ENCODE measurements around the gene TAS2R39.

TAS2R39 gene

DNA sequence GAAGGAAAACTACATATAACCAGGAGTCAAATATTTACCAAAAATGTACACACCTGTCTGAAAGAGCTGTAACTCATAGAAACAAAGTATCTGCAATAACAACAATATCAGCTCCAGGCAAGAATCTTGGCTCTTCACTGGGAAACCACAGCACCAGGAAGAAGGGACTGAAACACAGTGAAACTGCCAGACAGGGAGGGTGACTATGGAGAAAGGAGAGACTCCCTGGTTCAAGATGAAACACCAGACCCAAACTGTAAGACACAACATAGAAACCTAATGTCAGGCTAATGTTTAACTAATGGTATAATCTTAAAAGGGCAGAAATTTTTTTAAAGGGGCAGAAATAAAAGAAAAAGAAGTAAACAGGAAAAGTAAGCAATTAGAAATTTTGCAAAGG is 11.5 kb upstream of the TAS2R39 start:
- Histone ChIP-seq H4K20me1 (ENCODE audit: low read depth, low read length) (no peaks in the 10 kb centered on the region), H3K4me3 (ENCODE audit: insufficient read depth, low read length, poor library complexity, severe bottlenecking) (no peak overlapping the region), H3K79me2 (ENCODE audit: insufficient read depth, low read length) (no peaks in the 10 kb centered on the region), H2AFZ (ENCODE audit: low read depth, low read length, severe bottlenecking) (no peak overlapping the region), H3K9ac (ENCODE audit: low read length) (no peak overlapping the region), H3K9me2 (replicated peaks; ENCODE audit: insufficient read depth, low read length) (no peaks in the 10 kb centered on the region), H3F3A (ENCODE audit: insufficient read depth) (no peaks in the 10 kb centered on the region), H3K27ac (ENCODE audit: low read depth, low read length) (no peak overlapping the region), H3K4me2 (ENCODE audit: low read depth, low read length, poor library complexity, severe bottlenecking) (no peak overlapping the region), H3K27me3 (ENCODE audit: low read length) (no peaks in the 10 kb centered on the region), H3K36me3 (ENCODE audit: low read length) (0 out of 2 replicates have a peak, but pooled peaks cover 3% of the 10 kb centered on the region), H3K9me3 (ENCODE audit: insufficient read depth, low read length) (no peaks in the 10 kb centered on the region)
- TF ChIP-seq CTCF (IDR thresholded peaks at IDR 0.05; ENCODE audit: insufficient read depth, low read length, poor library complexity, severe bottlenecking) (no peak), EZH2phosphoT487 (conservative IDR thresholded peaks at IDR 0.05; ENCODE audit: low read length) (no peak)

GRCh38 chr7:143172354-143172753 is 10.9 kb upstream of the TAS2R39 start:
- no peak overlapping the region for H3K4me3 ChIP-seq (ENCODE audit: insufficient read depth, low read length, poor library complexity, severe bottlenecking)
- H4K20me1 ChIP-seq (ENCODE audit: low read depth, low read length) = no peaks in the 10 kb centered on the region
- no peaks in the 10 kb centered on the region for H3K27me3 ChIP-seq (ENCODE audit: low read length)
- H3K4me2 ChIP-seq (ENCODE audit: low read depth, low read length, poor library complexity, severe bottlenecking) = no peak overlapping the region
- H3K9me3 ChIP-seq (ENCODE audit: insufficient read depth, low read length) = no peaks in the 10 kb centered on the region
- no peak overlapping the region for H3K27ac ChIP-seq (ENCODE audit: low read depth, low read length)
- H2AFZ ChIP-seq (ENCODE audit: low read depth, low read length, severe bottlenecking) = no peak overlapping the region
- H3K79me2 ChIP-seq (ENCODE audit: insufficient read depth, low read length) = no peaks in the 10 kb centered on the region
- H3K9ac ChIP-seq (ENCODE audit: low read length) = no peak overlapping the region
- no peaks in the 10 kb centered on the region for H3F3A ChIP-seq (ENCODE audit: insufficient read depth)
- H3K9me2 ChIP-seq (replicated peaks; ENCODE audit: insufficient read depth, low read length) = no peaks in the 10 kb centered on the region
- H3K36me3 ChIP-seq (ENCODE audit: low read length) = 0 out of 2 replicates have a peak, but pooled peaks cover 3% of the 10 kb centered on the region
- no peak for TF ChIP-seq EZH2phosphoT487 (conservative IDR thresholded peaks at IDR 0.05; ENCODE audit: low read length)
- no peak for TF ChIP-seq CTCF (IDR thresholded peaks at IDR 0.05; ENCODE audit: insufficient read depth, low read length, poor library complexity, severe bottlenecking)

DNA sequence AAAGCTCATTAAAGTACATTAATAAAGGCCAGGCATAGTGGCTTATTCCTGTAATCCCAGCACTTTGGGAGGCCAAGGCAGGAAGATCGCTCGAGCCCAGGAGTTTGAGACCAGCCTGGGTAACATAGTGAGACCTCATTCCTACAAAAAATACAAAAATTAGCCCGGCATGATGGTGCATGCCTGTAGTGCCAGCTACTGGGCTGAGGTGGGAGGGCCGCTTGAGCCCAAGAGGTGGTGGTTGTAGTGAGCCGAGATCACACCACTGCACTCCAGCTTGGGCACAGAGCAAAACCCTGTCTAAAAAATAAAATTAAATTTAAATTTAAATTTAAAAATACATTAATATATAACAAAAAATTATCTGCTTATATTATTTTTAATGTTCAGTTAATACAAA is 7.1 kb upstream of the TAS2R39 start:
- Histone ChIP-seq H3K9me3 (ENCODE audit: insufficient read depth, low read length) (peaks cover 9% of the 10 kb centered on the region; the same call in 1 of the 2 replicates), H3K27me3 (ENCODE audit: low read length) (no peaks in the 10 kb centered on the region), H3K36me3 (ENCODE audit: low read length) (0 out of 2 replicates have a peak, but pooled peaks cover 3% of the 10 kb centered on the region), H3F3A (ENCODE audit: insufficient read depth) (no peaks in the 10 kb centered on the region), H4K20me1 (ENCODE audit: low read depth, low read length) (no peaks in the 10 kb centered on the region), H2AFZ (ENCODE audit: low read depth, low read length, severe bottlenecking) (no peak overlapping the region), H3K9ac (ENCODE audit: low read length) (no peak overlapping the region), H3K4me2 (ENCODE audit: low read depth, low read length, poor library complexity, severe bottlenecking) (no peak overlapping the region), H3K79me2 (ENCODE audit: insufficient read depth, low read length) (no peaks in the 10 kb centered on the region), H3K27ac (ENCODE audit: low read depth, low read length) (no peak overlapping the region), H3K4me3 (ENCODE audit: insufficient read depth, low read length, poor library complexity, severe bottlenecking) (no peak overlapping the region), H3K9me2 (replicated peaks; ENCODE audit: insufficient read depth, low read length) (no peaks in the 10 kb centered on the region)
- TF ChIP-seq CTCF (IDR thresholded peaks at IDR 0.05; ENCODE audit: insufficient read depth, low read length, poor library complexity, severe bottlenecking) = no peak
